NT2/D1 (cell line): ENCODE results near the gene DRAM1.

ENCODE experiments used
- DNase-seq: peaks from one replicate; pipeline ENCODE4 v3.0.0-alpha.2; 2011; ENCODE audit warnings: low read depth, low spot score
- H3K27me3 ChIP-seq: 2 replicates; pipeline ENCODE4 v1.6.0; 2011; ENCODE audit warnings: mild to moderate bottlenecking; ENCODE audit not compliant: insufficient read length, insufficient read depth
- H3K36me3 ChIP-seq: 2 replicates; pipeline ENCODE4 v1.6.1; 2011; ENCODE audit warnings: mild to moderate bottlenecking, low read length, mixed read lengths; ENCODE audit not compliant: insufficient read depth, insufficient read length
- H3K4me1 ChIP-seq: 2 replicates; pipeline ENCODE4 v1.5.1; 2011; ENCODE audit not compliant: insufficient read depth, insufficient read length
- H3K4me3 ChIP-seq: 2 replicates; pipeline ENCODE4 v1.5.1; 2011; ENCODE audit warnings: low read depth; ENCODE audit not compliant: insufficient read length
- H3K9ac ChIP-seq: 2 replicates; pipeline ENCODE4 v1.6.0; 2011; ENCODE audit warnings: low read depth; ENCODE audit not compliant: insufficient read length
- H3K9me3 ChIP-seq: 2 replicates; pipeline ENCODE4 v1.5.1; 2011; ENCODE audit warnings: mild to moderate bottlenecking, low read length; ENCODE audit not compliant: insufficient read depth
- SUZ12 ChIP-seq: IDR thresholded peaks from 2 replicates; pipeline ENCODE4 v1.6.1; 2011; ENCODE audit not compliant: insufficient read length, insufficient read depth; ENCODE audit errors: extremely low read depth
- YY1 ChIP-seq: IDR thresholded peaks from 2 replicates; pipeline ENCODE4 v1.6.1; 2011; ENCODE audit not compliant: insufficient read length, insufficient read depth
- ZNF274 ChIP-seq: IDR thresholded peaks from 2 replicates; pipeline ENCODE4 v1.6.1; 2011; ENCODE audit warnings: mild to moderate bottlenecking, low read depth, low read length

DRAM1 gene

GRCh38 chr12:101928556-101928955 is 51.2 kb downstream of the DRAM1 start:
- no peaks in the 10 kb centered on the region for H3K4me1 ChIP-seq
- H3K4me3 ChIP-seq = no peak overlapping the region
- TF ChIP-seq ZNF274 = no peak
- no peak for TF ChIP-seq SUZ12
- no peak for TF ChIP-seq YY1
- H3K36me3 ChIP-seq = no peaks in the 10 kb centered on the region
- H3K9ac ChIP-seq = no peak overlapping the region
- DNase-seq = no peak
- no peaks in the 10 kb centered on the region for H3K27me3 ChIP-seq
- no peaks in the 10 kb centered on the region for H3K9me3 ChIP-seq

GRCh38 chr12:101929365-101930041 is 52.1 kb downstream of the DRAM1 start:
- H3K4me1 ChIP-seq = no peaks in the 10 kb centered on the region
- no peak for TF ChIP-seq ZNF274
- no peak for TF ChIP-seq YY1
- no peak for TF ChIP-seq SUZ12

GRCh38 chr12:101931498-101932326 is 54.3 kb downstream of the DRAM1 start:
- H3K36me3 ChIP-seq = no peaks in the 10 kb centered on the region
- H3K27me3 ChIP-seq = no peaks in the 10 kb centered on the region
- no peak for DNase-seq
- no peaks in the 10 kb centered on the region for H3K9me3 ChIP-seq
- TF ChIP-seq SUZ12 = no peak
- TF ChIP-seq ZNF274 = no peak
- no peak for TF ChIP-seq YY1
- H3K9ac ChIP-seq = no peak overlapping the region
- H3K4me3 ChIP-seq = no peak overlapping the region
- no peaks in the 10 kb centered on the region for H3K4me1 ChIP-seq

More at GRCh38 chr12:101929365-101930041, 52.1 kb downstream of the DRAM1 start:
- Histone ChIP-seq H3K9ac (no peak overlapping the region), H3K36me3 (no peaks in the 10 kb centered on the region), H3K27me3 (no peaks in the 10 kb centered on the region), H3K4me3 (no peak overlapping the region), H3K9me3 (no peaks in the 10 kb centered on the region)
- DNase-seq = no peak

- no peaks in the 10 kb centered on the region for H3K36me3 ChIP-seq
- DNase-seq = no peak
- TF ChIP-seq SUZ12 = no peak
- no peak for TF ChIP-seq YY1
- no peak for TF ChIP-seq ZNF274
- no peaks in the 10 kb centered on the region for H3K4me1 ChIP-seq
- H3K27me3 ChIP-seq = no peaks in the 10 kb centered on the region
- no peak overlapping the region for H3K9ac ChIP-seq
- no peaks in the 10 kb centered on the region for H3K9me3 ChIP-seq
- no peak overlapping the region for H3K4me3 ChIP-seq
These were observed 56.6 kb downstream of the DRAM1 start for GRCh38 chr12:101933866-101934514.

GRCh38 chr12:101935890-101936746 is 58.7 kb downstream of the DRAM1 start:
- Histone ChIP-seq H3K4me1 (no peaks in the 10 kb centered on the region), H3K9ac (no peak overlapping the region), H3K4me3 (no peak overlapping the region), H3K36me3 (no peaks in the 10 kb centered on the region), H3K9me3 (no peaks in the 10 kb centered on the region), H3K27me3 (no peaks in the 10 kb centered on the region)
- no peak for DNase-seq
- TF ChIP-seq SUZ12 (no peak), ZNF274 (no peak), YY1 (no peak)

- H3K4me3 ChIP-seq = no peak overlapping the region
- no peak overlapping the region for H3K9ac ChIP-seq
- H3K9me3 ChIP-seq = no peaks in the 10 kb centered on the region
- no peaks in the 10 kb centered on the region for H3K4me1 ChIP-seq
- no peak for DNase-seq
- no peaks in the 10 kb centered on the region for H3K27me3 ChIP-seq
- H3K36me3 ChIP-seq = no peaks in the 10 kb centered on the region
- TF ChIP-seq SUZ12 (no peak), ZNF274 (no peak), YY1 (no peak)
These were observed 61.9 kb downstream of the DRAM1 start for GRCh38 chr12:101939306-101939705.
